Measurements from ENCODE around the gene CCDC102A.

The CCDC102A gene

DNA sequence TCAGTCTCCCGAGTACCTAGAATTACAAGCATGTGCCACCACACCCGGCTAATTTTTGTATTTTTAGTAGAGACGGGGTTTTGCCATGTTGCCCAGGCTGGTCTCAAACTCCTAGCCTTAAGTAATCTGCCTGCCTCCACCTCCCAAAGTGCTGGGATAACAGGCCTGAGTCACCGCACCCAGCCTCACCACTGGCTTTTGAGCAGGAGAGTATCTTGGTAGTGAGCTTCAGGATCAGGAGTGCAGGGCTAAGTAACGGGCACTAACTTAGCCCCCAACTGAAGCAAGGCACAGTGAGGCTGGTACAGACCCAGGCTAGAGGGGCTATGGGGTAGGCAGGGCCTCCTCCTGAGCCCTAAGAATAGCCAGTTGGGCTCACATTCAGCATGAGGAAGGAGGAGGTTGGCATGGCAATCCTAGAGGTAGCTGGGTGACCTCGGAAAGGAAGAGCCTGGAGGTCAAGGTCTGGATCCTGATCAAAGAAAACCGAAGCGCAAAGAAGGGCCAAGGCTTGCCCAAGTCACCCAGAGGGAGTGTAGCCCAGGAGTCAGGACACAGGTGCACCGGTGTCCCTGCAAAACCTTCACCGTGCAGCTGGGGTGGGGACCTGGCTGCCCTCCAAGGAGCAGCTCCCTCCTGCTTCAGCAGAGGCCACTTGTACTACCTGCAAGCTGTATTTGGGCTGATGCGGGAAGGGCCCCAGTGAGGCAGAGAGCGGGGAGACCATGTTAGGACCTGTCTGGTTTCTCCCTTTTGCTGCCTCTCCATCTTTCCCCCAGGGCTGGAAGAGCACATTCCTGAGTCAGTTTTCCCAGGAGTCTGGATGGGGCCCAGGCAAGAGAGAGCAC is 4.8 kb upstream of the CCDC102A start:
- H3K4me1 Mint-ChIP-seq: peaks cover 80% of the 10 kb centered on the region
- H3K4me3 Mint-ChIP-seq: peak overlapping the region; percentile 92

GRCh38 chr16:57540387-57540786 is 4.0 kb upstream of the CCDC102A start:
- H3K4me3 Mint-ChIP-seq: no peak overlapping the region
- no peaks in the 10 kb centered on the region for H3K9me3 Mint-ChIP-seq
- peaks cover 78% of the 10 kb centered on the region for H3K4me1 Mint-ChIP-seq
- ATAC-seq (replicated peaks; ENCODE audit: extremely low read depth, poor library complexity, severe bottlenecking) (no peak), DNase-seq (ENCODE audit: low spot score in 2 of 2) (no peak)
- H3K27me3 Mint-ChIP-seq: no peaks in the 10 kb centered on the region
- peak overlapping the region; percentile 65 for H3K27ac Mint-ChIP-seq (ENCODE audit: low read depth)
- peaks cover 18% of the 10 kb centered on the region for H3K36me3 Mint-ChIP-seq (ENCODE audit: insufficient read depth)

More for the DNA sequence above, 4.8 kb upstream of the CCDC102A start:
- ATAC-seq (replicated peaks; ENCODE audit: extremely low read depth, poor library complexity, severe bottlenecking) (no peak), DNase-seq (ENCODE audit: low spot score in 2 of 2) (no peak)
- Mint-ChIP-seq H3K27me3 (no peaks in the 10 kb centered on the region), H3K27ac (ENCODE audit: low read depth) (peak overlapping the region; percentile 93), H3K9me3 (no peaks in the 10 kb centered on the region), H3K36me3 (ENCODE audit: insufficient read depth) (peaks cover 16% of the 10 kb centered on the region)

DNA sequence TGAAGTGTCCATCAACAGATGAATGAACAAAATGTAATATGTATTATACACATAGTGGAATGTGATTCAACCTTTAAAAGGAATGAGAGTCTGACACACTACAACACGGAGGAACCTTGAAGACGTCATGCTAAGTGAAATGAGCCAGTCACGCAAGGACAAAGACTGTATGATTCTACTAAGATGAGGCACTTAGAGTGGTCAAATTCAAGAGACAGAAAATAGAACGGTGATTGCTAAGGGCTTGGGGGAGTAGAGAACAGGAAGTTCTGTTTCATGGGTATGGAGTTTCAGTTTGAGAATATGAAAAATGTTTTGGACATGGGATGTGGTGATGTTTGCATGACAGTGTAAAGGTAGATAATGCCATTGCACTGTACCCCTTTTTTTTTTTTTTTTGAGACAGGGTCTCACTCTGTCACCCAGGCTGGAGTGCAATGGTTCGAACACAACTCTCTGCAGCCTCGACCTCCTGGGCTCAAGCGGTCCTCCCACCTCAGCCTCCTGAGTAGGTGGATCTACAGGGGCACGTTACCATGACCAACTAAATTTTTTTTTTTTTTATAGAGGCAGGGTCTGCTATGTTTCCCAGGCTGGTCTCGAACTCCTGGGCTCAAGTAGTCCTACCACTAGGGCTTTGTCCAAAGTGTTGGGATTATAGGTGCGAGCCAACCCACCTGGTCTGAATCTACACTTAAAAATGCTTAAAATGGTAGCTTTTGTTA is 2.9 kb upstream of the CCDC102A start:
- Mint-ChIP-seq H3K36me3 (ENCODE audit: insufficient read depth) (peaks cover 20% of the 10 kb centered on the region), H3K27me3 (no peaks in the 10 kb centered on the region), H3K4me1 (peaks cover 78% of the 10 kb centered on the region), H3K9me3 (no peaks in the 10 kb centered on the region), H3K27ac (ENCODE audit: low read depth) (peak overlapping the region; percentile 84), H3K4me3 (peak overlapping the region; percentile 79)
- ATAC-seq (replicated peaks; ENCODE audit: extremely low read depth, poor library complexity, severe bottlenecking): no peak
- DNase-seq (ENCODE audit: low spot score in 2 of 2): no peak

DNA sequence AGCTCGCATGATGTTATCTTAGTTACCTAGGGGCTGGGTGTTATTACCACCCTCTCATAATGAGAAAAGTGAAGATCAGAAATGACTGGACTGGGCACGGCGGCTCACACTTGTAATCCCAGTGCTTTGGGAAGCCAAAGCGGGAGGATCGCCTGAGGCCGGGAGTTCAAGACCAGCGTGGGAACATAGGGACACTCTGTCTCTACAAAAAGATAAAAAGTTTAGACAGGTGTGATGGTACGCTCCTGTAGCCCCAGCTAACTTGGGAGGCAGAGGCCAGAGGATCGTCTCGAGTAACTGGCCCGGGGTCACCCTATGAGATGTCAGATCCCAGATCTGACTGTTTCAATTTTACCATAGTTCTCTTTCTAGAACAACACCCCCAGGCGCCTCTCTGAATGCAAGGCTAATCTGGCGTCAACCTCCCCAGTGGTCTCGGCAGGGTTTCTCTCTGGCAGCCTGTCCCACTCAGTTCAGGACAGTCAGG is 1.9 kb upstream of the CCDC102A start:
- ATAC-seq (replicated peaks; ENCODE audit: extremely low read depth, poor library complexity, severe bottlenecking): no peak

DNA sequence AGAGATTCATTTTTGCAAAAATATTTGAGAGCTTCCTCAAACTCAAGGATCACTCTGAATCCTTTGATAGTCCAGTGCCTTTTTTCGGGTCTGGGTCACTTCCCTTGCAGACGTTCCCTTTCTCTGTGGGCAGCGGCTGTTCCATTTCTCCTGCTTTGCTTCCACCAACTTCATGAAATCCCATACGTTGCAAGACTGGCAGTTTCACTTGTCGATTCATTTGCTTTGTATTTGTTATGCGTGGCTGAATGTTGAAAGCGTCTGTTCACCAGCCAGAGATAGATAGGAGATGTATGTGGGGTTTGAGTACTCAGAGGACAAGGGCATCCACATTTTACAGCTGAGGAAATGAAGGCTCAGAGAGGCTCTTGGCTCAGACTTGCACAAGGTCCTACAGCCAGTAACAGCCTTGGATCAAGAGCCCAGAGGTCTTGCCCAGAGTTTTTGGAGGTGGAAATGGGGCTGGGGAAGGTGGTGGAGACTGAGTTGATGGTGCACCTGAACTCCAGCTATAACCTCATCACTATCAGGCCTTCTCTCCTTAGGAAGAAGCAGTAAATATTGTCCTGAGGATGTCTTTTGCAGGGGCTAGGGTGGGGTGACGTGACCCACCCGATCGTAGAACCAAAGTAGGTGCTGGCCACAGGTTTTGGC is 1.3 kb upstream of the CCDC102A start:
- no peak for DNase-seq (ENCODE audit: low spot score in 2 of 2)
- H3K27me3 Mint-ChIP-seq: no peaks in the 10 kb centered on the region
- no peaks in the 10 kb centered on the region for H3K9me3 Mint-ChIP-seq
- H3K4me1 Mint-ChIP-seq: peaks cover 78% of the 10 kb centered on the region
- peaks cover 20% of the 10 kb centered on the region for H3K36me3 Mint-ChIP-seq (ENCODE audit: insufficient read depth)
- no peak for ATAC-seq (replicated peaks; ENCODE audit: extremely low read depth, poor library complexity, severe bottlenecking)
- H3K4me3 Mint-ChIP-seq: peak overlapping the region; percentile 79
- H3K27ac Mint-ChIP-seq (ENCODE audit: low read depth): peak overlapping the region; percentile 84

More for the DNA sequence above, 1.9 kb upstream of the CCDC102A start:
- Mint-ChIP-seq H3K4me1 (peaks cover 78% of the 10 kb centered on the region), H3K27ac (ENCODE audit: low read depth) (peak overlapping the region; percentile 84), H3K36me3 (ENCODE audit: insufficient read depth) (peaks cover 20% of the 10 kb centered on the region), H3K27me3 (no peaks in the 10 kb centered on the region), H3K4me3 (peak overlapping the region; percentile 79), H3K9me3 (no peaks in the 10 kb centered on the region)
- no peak for DNase-seq (ENCODE audit: low spot score in 2 of 2)

- Mint-ChIP-seq H3K36me3 (ENCODE audit: insufficient read depth) (peaks cover 22% of the 10 kb centered on the region), H3K27ac (ENCODE audit: low read depth) (peak overlapping the region; percentile 84), H3K4me1 (peaks cover 78% of the 10 kb centered on the region), H3K9me3 (no peaks in the 10 kb centered on the region), H3K4me3 (peak overlapping the region; percentile 79), H3K27me3 (no peaks in the 10 kb centered on the region)
- DNase-seq (ENCODE audit: low spot score in 2 of 2) (no peak), ATAC-seq (replicated peaks; ENCODE audit: extremely low read depth, poor library complexity, severe bottlenecking) (no peak)
Observed at GRCh38 chr16:57537194-57537505, 779 bp upstream of the CCDC102A start.

DNA sequence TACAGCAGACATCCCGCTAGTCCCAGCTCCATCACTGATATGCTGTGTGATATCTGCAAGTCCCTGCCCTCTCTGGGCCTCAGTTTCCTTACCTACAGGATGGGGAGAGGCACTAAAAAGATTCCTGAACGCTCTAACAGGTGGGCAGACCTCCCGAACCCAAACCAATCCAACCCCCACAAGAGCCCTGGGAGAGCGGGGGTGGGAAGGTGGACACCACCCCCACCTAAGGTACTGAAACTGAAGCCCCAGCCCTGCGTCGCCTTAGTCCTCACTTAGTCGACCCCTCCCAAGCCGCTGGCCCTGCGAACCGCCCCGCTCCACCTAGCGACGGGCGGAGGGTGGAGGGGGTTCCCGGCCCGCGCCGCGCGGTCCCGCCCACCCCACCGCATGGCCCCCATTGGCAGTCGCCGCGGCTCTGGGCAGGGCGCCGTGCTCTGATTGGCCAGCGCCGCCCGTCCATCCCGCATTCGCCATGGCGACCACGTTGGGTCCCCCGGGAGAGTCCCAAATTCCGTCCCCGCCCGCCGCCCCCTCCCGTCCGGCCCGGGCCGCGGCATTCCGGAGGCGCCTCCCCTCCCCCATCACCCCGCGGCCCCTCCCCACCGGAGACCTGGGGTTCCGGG is 578 bp downstream of the CCDC102A start:
- H3K4me3 Mint-ChIP-seq: peak overlapping the region; percentile 79
- H3K27ac Mint-ChIP-seq (ENCODE audit: low read depth): peak overlapping the region; percentile 94
- ATAC-seq (replicated peaks; ENCODE audit: extremely low read depth, poor library complexity, severe bottlenecking): peak; percentile 88
- no peaks in the 10 kb centered on the region for H3K27me3 Mint-ChIP-seq
- peaks cover 22% of the 10 kb centered on the region for H3K36me3 Mint-ChIP-seq (ENCODE audit: insufficient read depth)
- peaks cover 79% of the 10 kb centered on the region for H3K4me1 Mint-ChIP-seq
- peak; percentile 79 to 87 for DNase-seq (ENCODE audit: low spot score in 2 of 2)
- no peaks in the 10 kb centered on the region for H3K9me3 Mint-ChIP-seq

DNA sequence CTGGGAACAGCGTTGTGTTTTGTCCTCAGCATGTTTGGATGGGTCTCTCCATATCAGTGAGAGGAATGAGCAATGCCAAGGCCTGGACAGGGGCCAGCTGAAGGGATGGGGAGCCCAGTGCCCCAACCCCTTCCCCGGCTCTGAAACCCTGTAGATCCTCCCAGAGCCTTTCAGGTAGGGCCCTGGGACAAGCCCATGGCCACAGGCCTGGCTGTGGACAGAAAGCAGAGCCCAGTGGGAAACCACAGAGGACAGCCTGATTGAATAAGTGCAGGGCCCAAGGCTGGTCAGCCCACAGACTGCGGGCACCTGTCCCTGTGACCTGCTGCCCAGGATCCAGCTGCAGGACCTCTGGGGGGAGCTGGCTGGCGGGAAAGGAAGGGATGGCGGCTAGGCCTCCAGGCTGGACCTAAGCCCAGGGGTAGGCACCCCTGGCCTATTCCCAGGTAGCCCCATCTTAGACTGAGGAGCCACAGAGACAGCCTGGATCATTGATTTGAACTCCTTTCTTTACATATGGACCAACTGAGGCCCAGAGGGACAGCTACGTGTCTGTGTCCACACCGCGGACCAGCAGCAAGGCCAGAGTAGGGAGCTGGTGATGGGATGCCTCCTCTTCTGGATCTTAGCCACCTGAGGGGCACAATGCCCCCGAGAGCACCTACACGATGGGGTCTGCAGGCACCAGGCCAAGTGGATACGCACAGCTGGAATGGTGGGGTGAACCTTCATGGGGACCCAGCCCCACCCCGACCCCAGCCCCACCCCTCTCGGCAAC is 1.3 kb downstream of the CCDC102A start:
- Mint-ChIP-seq H3K27me3 (no peaks in the 10 kb centered on the region), H3K4me3 (peak overlapping the region; percentile 79), H3K9me3 (no peaks in the 10 kb centered on the region), H3K4me1 (peaks cover 80% of the 10 kb centered on the region), H3K36me3 (ENCODE audit: insufficient read depth) (peaks cover 25% of the 10 kb centered on the region), H3K27ac (ENCODE audit: low read depth) (peak overlapping the region; percentile 94)
- no peak for ATAC-seq (replicated peaks; ENCODE audit: extremely low read depth, poor library complexity, severe bottlenecking)
- DNase-seq (ENCODE audit: low spot score in 2 of 2): no peak

GRCh38 chr16:57534337-57534880 is 2.0 kb downstream of the CCDC102A start:
- Mint-ChIP-seq H3K4me1 (peaks cover 87% of the 10 kb centered on the region), H3K36me3 (ENCODE audit: insufficient read depth) (peaks cover 25% of the 10 kb centered on the region), H3K9me3 (no peaks in the 10 kb centered on the region), H3K4me3 (peak overlapping the region; percentile 79), H3K27me3 (no peaks in the 10 kb centered on the region), H3K27ac (ENCODE audit: low read depth) (peak overlapping the region; percentile 94)
- no peak for ATAC-seq (replicated peaks; ENCODE audit: extremely low read depth, poor library complexity, severe bottlenecking)
- DNase-seq (ENCODE audit: low spot score in 2 of 2): no peak

GRCh38 chr16:57533431-57534336 is 2.7 kb downstream of the CCDC102A start:
- Mint-ChIP-seq H3K9me3 (no peaks in the 10 kb centered on the region), H3K27me3 (no peaks in the 10 kb centered on the region), H3K27ac (ENCODE audit: low read depth) (peak overlapping the region; percentile 94), H3K4me1 (peaks cover 82% of the 10 kb centered on the region), H3K36me3 (ENCODE audit: insufficient read depth) (peaks cover 25% of the 10 kb centered on the region), H3K4me3 (peak overlapping the region; percentile 79)
- no peak for ATAC-seq (replicated peaks; ENCODE audit: extremely low read depth, poor library complexity, severe bottlenecking)
- DNase-seq (ENCODE audit: low spot score in 2 of 2): no peak

DNA sequence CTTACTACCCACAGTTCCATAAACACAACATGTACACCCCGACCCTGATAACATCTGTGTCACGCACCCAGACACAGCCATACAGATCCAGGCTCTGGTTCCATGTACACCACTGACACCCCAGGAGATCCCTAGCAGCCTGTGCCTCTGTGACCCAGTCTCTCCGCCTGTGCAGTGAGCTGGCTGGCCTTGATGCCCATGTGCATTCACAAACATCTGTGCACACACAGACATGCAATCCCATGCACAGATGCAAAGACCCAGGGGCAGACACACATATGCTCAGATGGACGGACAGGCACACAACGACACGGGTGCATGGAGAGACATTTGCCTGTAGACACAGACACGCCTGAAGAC is 4.1 kb downstream of the CCDC102A start:
- H3K4me1 Mint-ChIP-seq: peaks cover 68% of the 10 kb centered on the region
- no peaks in the 10 kb centered on the region for H3K9me3 Mint-ChIP-seq
- peak overlapping the region; percentile 75 for H3K4me3 Mint-ChIP-seq
- H3K27ac Mint-ChIP-seq (ENCODE audit: low read depth): peak overlapping the region; percentile 94
- H3K36me3 Mint-ChIP-seq (ENCODE audit: insufficient read depth): peaks cover 19% of the 10 kb centered on the region
- H3K27me3 Mint-ChIP-seq: no peaks in the 10 kb centered on the region
- no peak for DNase-seq (ENCODE audit: low spot score in 2 of 2)
- no peak for ATAC-seq (replicated peaks; ENCODE audit: extremely low read depth, poor library complexity, severe bottlenecking)

Data from central memory CD8-positive, alpha-beta T cell (primary cell).